SU-DHL-6 (cell line): ENCODE measurements around the gene RAB37.

Experiments
- H2AFZ ChIP-seq: fragments of 200-600 bp; sonication (generic); 2 replicates; pipeline ENCODE4 v1.6.1; 2014; ENCODE audit warnings: low read depth, mild to moderate bottlenecking, moderate library complexity, mixed read lengths, antibody characterized with exemption, low read length; ENCODE audit not compliant: severe bottlenecking
- H3F3A ChIP-seq: fragments of 200-600 bp; shearing (Covaris generic); 2 replicates; pipeline ENCODE4 v1.6.0; 2016; ENCODE audit warnings: antibody characterized with exemption, mild to moderate bottlenecking; ENCODE audit not compliant: insufficient read depth
- H3K27ac ChIP-seq: fragments of 200-600 bp; sonication (generic); 2 replicates; pipeline ENCODE4 v1.5.1; 2016; ENCODE audit warnings: low read depth, mild to moderate bottlenecking, low read length, moderate library complexity, mixed read lengths
- H3K27me3 ChIP-seq: fragments of 200-600 bp; sonication (generic), shearing (Covaris generic); 2 replicates; pipeline ENCODE4 v1.6.0; 2014; ENCODE audit warnings: mild to moderate bottlenecking, low read length
- H3K36me3 ChIP-seq: fragments of 200-600 bp; sonication (generic); 2 replicates; pipeline ENCODE4 v1.6.1; 2014; ENCODE audit warnings: mild to moderate bottlenecking, low read length, mixed read lengths
- H3K4me2 ChIP-seq: fragments of 300-600, 200-600 bp; shearing (Covaris generic), sonication (generic); 2 replicates; pipeline ENCODE4 v1.6.0; 2014; ENCODE audit warnings: low read length, low read depth, mild to moderate bottlenecking; ENCODE audit not compliant: poor library complexity, severe bottlenecking
- H3K4me3 ChIP-seq: fragments of 200-600 bp; sonication (generic); 2 replicates; pipeline ENCODE4 v1.5.1; 2014; ENCODE audit warnings: antibody characterized with exemption, low read length, mild to moderate bottlenecking, mixed read lengths; ENCODE audit not compliant: insufficient read depth, poor library complexity, severe bottlenecking
- H3K79me2 ChIP-seq: fragments of 200-600 bp; sonication (generic); 2 replicates; pipeline ENCODE4 v1.6.1; 2014; ENCODE audit warnings: mild to moderate bottlenecking, low read length, moderate library complexity; ENCODE audit not compliant: insufficient read depth
- H3K9ac ChIP-seq: fragments of 200-600 bp; sonication (generic); 2 replicates; pipeline ENCODE4 v1.7.0; 2014; ENCODE audit warnings: mild to moderate bottlenecking, low read length
- H3K9me2 ChIP-seq: fragments of 200-600 bp; sonication (generic); replicated peaks from 2 replicates; pipeline ENCODE4 v1.6.1; 2014; ENCODE audit warnings: low read length; ENCODE audit not compliant: insufficient read depth
- H3K9me3 ChIP-seq: fragments of 200-600 bp; sonication (generic); 2 replicates; pipeline ENCODE4 v1.6.1; 2014; ENCODE audit warnings: low read length, mixed read lengths; ENCODE audit not compliant: insufficient read depth
- H4K20me1 ChIP-seq: fragments of 200-600 bp; sonication (generic); 2 replicates; pipeline ENCODE4 v1.6.1; 2014; ENCODE audit warnings: low read depth, mild to moderate bottlenecking, antibody characterized with exemption, low read length, moderate library complexity, mixed read lengths
- EZH2phosphoT487 ChIP-seq: fragments of 200-600 bp; sonication (generic), shearing (Covaris generic); conservative IDR thresholded peaks from 2 replicates; pipeline ENCODE4 v1.6.1; 2018; ENCODE audit warnings: mild to moderate bottlenecking, antibody characterized with exemption, low read length, moderate library complexity, mixed read lengths
- TF ChIP-seq, protein P1 (sequence below): fragments of 200-600 bp; sonication (generic); IDR thresholded peaks from one replicate; pipeline ENCODE4 v1.5.1; 2017; ENCODE audit warnings: antibody characterized with exemption, mild to moderate bottlenecking, low read length, moderate library complexity; ENCODE audit not compliant: insufficient read depth, poor library complexity, severe bottlenecking

RAB37 gene

DNA sequence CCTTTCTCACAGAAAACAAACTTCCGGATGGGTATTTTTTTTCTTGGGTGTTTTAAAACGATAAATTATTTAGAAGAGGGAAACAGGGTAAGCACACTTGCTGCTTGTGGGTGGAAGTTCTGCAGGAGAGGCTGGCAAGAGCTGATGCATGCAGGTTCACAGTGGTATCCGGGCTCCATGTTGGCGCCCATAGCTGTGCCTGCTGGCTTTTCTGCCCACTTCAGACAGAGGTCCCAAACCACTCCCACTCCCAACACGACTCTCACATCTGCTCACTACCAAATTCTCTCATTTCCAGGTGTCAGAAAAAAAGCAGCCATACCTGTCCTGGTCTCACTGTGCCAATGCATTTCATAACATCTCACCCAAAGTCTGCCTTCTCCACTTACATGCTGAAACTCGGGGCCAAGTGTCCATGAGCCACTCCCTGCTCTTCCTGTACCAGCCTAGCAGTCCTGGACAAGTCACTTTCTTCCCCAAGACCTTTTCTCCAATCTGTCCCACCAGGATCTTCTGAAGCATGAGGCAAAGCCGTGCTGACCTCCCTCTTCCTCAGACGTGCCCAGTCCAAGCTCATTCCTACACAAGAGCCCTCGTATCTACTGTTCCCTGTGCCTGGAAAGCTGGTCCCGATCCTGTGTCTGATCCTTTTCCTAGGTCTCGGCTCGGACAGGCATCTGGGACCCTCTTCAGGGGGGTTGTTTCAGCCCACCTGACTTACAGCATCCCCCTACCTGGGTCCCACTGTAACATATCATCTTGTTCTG is 25.8 kb upstream of the RAB37 start:
- no peaks in the 10 kb centered on the region for H3K79me2 ChIP-seq
- no peak overlapping the region for H3K27ac ChIP-seq
- no peaks in the 10 kb centered on the region for H3F3A ChIP-seq
- no peak overlapping the region for H3K4me3 ChIP-seq
- H3K9ac ChIP-seq, result no peak overlapping the region
- no peaks in the 10 kb centered on the region for H4K20me1 ChIP-seq
- H3K36me3 ChIP-seq, result no peaks in the 10 kb centered on the region
- H3K27me3 ChIP-seq, result peaks cover 2% of the 10 kb centered on the region; the same call in 1 of the 2 replicates
- H2AFZ ChIP-seq, result no peak overlapping the region
- no peak overlapping the region for H3K4me2 ChIP-seq
- H3K9me3 ChIP-seq, result no peaks in the 10 kb centered on the region
- TF ChIP-seq, protein P1, sequence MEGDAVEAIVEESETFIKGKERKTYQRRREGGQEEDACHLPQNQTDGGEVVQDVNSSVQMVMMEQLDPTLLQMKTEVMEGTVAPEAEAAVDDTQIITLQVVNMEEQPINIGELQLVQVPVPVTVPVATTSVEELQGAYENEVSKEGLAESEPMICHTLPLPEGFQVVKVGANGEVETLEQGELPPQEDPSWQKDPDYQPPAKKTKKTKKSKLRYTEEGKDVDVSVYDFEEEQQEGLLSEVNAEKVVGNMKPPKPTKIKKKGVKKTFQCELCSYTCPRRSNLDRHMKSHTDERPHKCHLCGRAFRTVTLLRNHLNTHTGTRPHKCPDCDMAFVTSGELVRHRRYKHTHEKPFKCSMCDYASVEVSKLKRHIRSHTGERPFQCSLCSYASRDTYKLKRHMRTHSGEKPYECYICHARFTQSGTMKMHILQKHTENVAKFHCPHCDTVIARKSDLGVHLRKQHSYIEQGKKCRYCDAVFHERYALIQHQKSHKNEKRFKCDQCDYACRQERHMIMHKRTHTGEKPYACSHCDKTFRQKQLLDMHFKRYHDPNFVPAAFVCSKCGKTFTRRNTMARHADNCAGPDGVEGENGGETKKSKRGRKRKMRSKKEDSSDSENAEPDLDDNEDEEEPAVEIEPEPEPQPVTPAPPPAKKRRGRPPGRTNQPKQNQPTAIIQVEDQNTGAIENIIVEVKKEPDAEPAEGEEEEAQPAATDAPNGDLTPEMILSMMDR, result no peak
- no peak for TF ChIP-seq EZH2phosphoT487
- no peaks in the 10 kb centered on the region for H3K9me2 ChIP-seq

DNA sequence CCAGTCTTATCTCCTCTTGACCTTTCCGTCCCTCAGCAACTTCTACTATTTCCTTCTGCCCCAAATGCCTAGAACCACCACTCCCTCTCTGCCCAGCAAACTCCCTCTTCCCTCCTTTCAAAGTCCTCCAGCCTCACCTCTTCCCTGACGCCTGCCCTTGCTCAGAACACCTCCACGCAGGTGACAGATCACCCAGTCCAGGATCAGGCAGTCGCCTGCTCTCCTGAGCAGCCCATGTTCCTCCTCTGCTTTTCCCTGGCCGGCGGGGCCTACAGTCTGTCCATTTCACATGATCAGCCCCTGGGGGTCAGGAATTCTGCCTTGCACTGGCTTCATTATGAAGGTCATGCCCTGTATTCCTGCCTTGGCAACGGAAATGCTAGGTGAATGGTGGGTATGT is 24.8 kb upstream of the RAB37 start:
- Histone ChIP-seq H3K36me3 (no peaks in the 10 kb centered on the region), H3K9me3 (no peaks in the 10 kb centered on the region), H3F3A (no peaks in the 10 kb centered on the region), H3K4me2 (no peak overlapping the region), H3K9ac (no peak overlapping the region), H3K27ac (no peak overlapping the region), H4K20me1 (no peaks in the 10 kb centered on the region), H3K79me2 (no peaks in the 10 kb centered on the region), H2AFZ (no peak overlapping the region), H3K9me2 (no peaks in the 10 kb centered on the region), H3K4me3 (no peak overlapping the region), H3K27me3 (peaks cover 2% of the 10 kb centered on the region; the same call in 1 of the 2 replicates)
- TF ChIP-seq EZH2phosphoT487, result no peak
- TF ChIP-seq, protein P1, result no peak

DNA sequence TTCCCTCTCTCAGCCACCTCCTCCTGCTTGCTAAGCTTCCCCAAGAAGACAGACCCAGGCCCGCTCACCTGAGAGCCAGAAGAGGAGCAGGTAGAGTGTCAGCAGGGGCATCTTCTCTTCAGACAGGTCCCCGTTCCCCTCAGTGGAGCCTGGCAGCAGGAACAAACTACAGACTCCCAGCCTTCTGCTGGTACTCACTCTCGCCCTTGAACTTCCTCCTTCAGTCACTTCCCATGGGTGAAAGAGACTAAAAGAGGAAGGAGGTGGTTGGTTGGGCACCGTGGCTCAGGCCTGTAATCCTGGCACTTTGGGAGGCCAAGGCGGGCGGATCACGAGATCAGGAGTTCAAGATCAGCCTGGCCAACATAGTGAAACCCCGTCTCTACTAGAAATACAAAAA is 24.3 kb upstream of the RAB37 start, which contains the start of gene CD300LF:
Gene CD300LF (minus strand): TSS at position 168 of the 400 bp plus-strand sequence. CDS start 57 bp downstream, at position 111.
- Histone ChIP-seq H3K9me3 (no peaks in the 10 kb centered on the region), H3K4me3 (no peak within 1 kb of the TSS), H3F3A (no peaks in the 10 kb centered on the region), H3K27me3 (peaks cover 2% of the 10 kb centered on the region; the same call in 1 of the 2 replicates), H3K9me2 (no peaks in the 10 kb centered on the region), H3K4me2 (no peak within 1 kb of the TSS), H2AFZ (no peak within 1 kb of the TSS), H3K9ac (no peak within 1 kb of the TSS), H4K20me1 (no peaks in the 10 kb centered on the region), H3K27ac (no peak within 1 kb of the TSS), H3K79me2 (no peaks in the 10 kb centered on the region), H3K36me3 (no peaks in the 10 kb centered on the region)
- TF ChIP-seq, protein P1, result no peak
- no peak for TF ChIP-seq EZH2phosphoT487
